HG02759 (cell line): ENCODE data around the gene SLC6A1.
"Not testable (repeated sequence)": the region's sequence is repeated elsewhere in the genome, so short reads cannot be mapped to it uniquely, and the experiment has no call there.

Experiments
- ATAC-seq: cut with Tn5 transposase; IDR thresholded peaks from one replicate; pipeline ENCODE4 v1.9.1; 2021; ENCODE audit warnings: mild to moderate bottlenecking, moderate library complexity; ENCODE audit not compliant: unreplicated experiment

The SLC6A1 gene

GRCh38 chr3:11057655-11058054 is 65.1 kb downstream of the SLC6A1 start:
- ATAC-seq: no peak

- no peak for ATAC-seq
Measured at GRCh38 chr3:11059090-11059798, 66.7 kb downstream of the SLC6A1 start.

GRCh38 chr3:11059799-11060115 is 67.2 kb downstream of the SLC6A1 start:
- ATAC-seq: no peak

GRCh38 chr3:11060500-11061251 is 68.1 kb downstream of the SLC6A1 start:
- no peak for ATAC-seq

GRCh38 chr3:11061268-11061871 is 68.8 kb downstream of the SLC6A1 start:
- ATAC-seq: not testable (repeated sequence)

GRCh38 chr3:11062704-11063103 is 70.2 kb downstream of the SLC6A1 start:
- ATAC-seq: no peak

GRCh38 chr3:11071096-11071755 is 78.7 kb downstream of the SLC6A1 start:
- no peak for ATAC-seq

GRCh38 chr3:11072631-11073030 is 80.1 kb downstream of the SLC6A1 start:
- no peak for ATAC-seq

GRCh38 chr3:11074011-11074410 is 81.5 kb downstream of the SLC6A1 start:
- ATAC-seq: no peak

GRCh38 chr3:11074451-11074850 is 81.9 kb downstream of the SLC6A1 start:
- ATAC-seq: no peak

- not testable (repeated sequence) for ATAC-seq
Measured at GRCh38 chr3:11075122-11075521, 82.6 kb downstream of the SLC6A1 start.

- ATAC-seq: no peak
Measured at GRCh38 chr3:11076711-11077110, 84.2 kb downstream of the SLC6A1 start.

- no peak for ATAC-seq
Measured at GRCh38 chr3:11077466-11077865, 84.9 kb downstream of the SLC6A1 start.

GRCh38 chr3:11078826-11079515 is 86.4 kb downstream of the SLC6A1 start:
- no peak for ATAC-seq

GRCh38 chr3:11080492-11080891 is 87.9 kb downstream of the SLC6A1 start:
- no peak for ATAC-seq

GRCh38 chr3:11084098-11084497 is 91.5 kb downstream of the SLC6A1 start:
- no peak for ATAC-seq

GRCh38 chr3:11084677-11085076 is 92.1 kb downstream of the SLC6A1 start:
- ATAC-seq: no peak

GRCh38 chr3:11085093-11085840 is 92.7 kb downstream of the SLC6A1 start:
- no peak for ATAC-seq

GRCh38 chr3:11086856-11087255 is 94.3 kb downstream of the SLC6A1 start:
- no peak for ATAC-seq

- no peak for ATAC-seq
Measured at GRCh38 chr3:11088066-11088465, 95.5 kb downstream of the SLC6A1 start.
